SH-SY5Y (cell line): ENCODE results near the gene RNLS.

Source experiments
- GATA2 ChIP-seq: IDR thresholded peaks from 2 replicates; pipeline ENCODE4 v1.6.1; 2011; ENCODE audit warnings: mild to moderate bottlenecking, low read depth, low read length
- GATA3 ChIP-seq: IDR thresholded peaks from 2 replicates; pipeline ENCODE4 v1.6.1; 2011; ENCODE audit warnings: low read depth, mild to moderate bottlenecking, low read length, moderate library complexity

GRCh38 chr10:88347022-88347421, 236.1 kb downstream of the RNLS start:
- no peak for TF ChIP-seq GATA2
- no peak; the same call in 1 of the 2 replicates for TF ChIP-seq GATA3
